ENCODE data around the gene CDH11.
A peak's percentile ranks its signal among the peaks of the same experiment; 100 is the strongest.

Gene CDH11

GRCh38 chr16:65125322-65125721, 3.5 kb upstream of the CDH11 start:
- Histone ChIP-seq H3K9me3 (ENCODE audit: control insufficient read depth, low read length) (no peaks in the 10 kb centered on the region), H4K91ac (ENCODE audit: low read length) (no peak overlapping the region), H3K79me1 (replicated peaks; ENCODE audit: low read length, poor library complexity, severe bottlenecking) (peaks cover 9% of the 10 kb centered on the region), H3K14ac (ENCODE audit: low read length in 2 of 2) (no peak overlapping the region), H3K27me3 (ENCODE audit: control insufficient read depth in 1 of 2, insufficient read depth in 1 of 2, low read length in 2 of 2) (no peaks in the 10 kb centered on the region), H4K8ac (ENCODE audit: low read length) (no peak overlapping the region), H3K4me1 (ENCODE audit: control insufficient read depth, insufficient read depth, low read depth, low read length) (peaks cover 11% of the 10 kb centered on the region), H2BK15ac (ENCODE audit: low read depth, poor library complexity, severe bottlenecking) (no peak overlapping the region), H3K18ac (ENCODE audit: low read depth in 1 of 2, low read length in 2 of 2) (peak overlapping the region; percentile 14 to 82), H3K9ac (ENCODE audit: low read length) (peak overlapping the region; percentile 93), H2BK120ac (ENCODE audit: low read depth, low read length) (peak overlapping the region; percentile 29), H3K4me3 (ENCODE audit: insufficient read depth in 1 of 2, low read depth in 1 of 2, low read length in 2 of 2) (peak overlapping the region in 1 of 2 experiments; percentile 81), H2BK12ac (ENCODE audit: low read length in 2 of 2) (no peak overlapping the region), H2AFZ (ENCODE audit: low read depth, low read length) (no peak overlapping the region), H3K36me3 (ENCODE audit: control insufficient read depth in 1 of 2, insufficient read depth in 2 of 2, low read depth in 1 of 2, low read length in 2 of 2) (no peaks in the 10 kb centered on the region), H3K27ac (ENCODE audit: low read length, poor library complexity, severe bottlenecking) (no peak overlapping the region), H3K4ac (ENCODE audit: low read depth in 1 of 2, low read length in 2 of 2) (peak overlapping the region in 1 of 2 experiments; percentile 1), H2BK5ac (ENCODE audit: low read depth, low read length, poor library complexity, severe bottlenecking) (no peak overlapping the region), H3K4me2 (ENCODE audit: low read length, poor library complexity, severe bottlenecking) (no peak overlapping the region), H3K23ac (ENCODE audit: low read length in 2 of 2) (no peak overlapping the region), H2AK5ac (ENCODE audit: low read length, severe bottlenecking) (no peak overlapping the region)
- WGBS, result 2% methylated on average over 1 of the region's 2 CpGs
- DNase-seq, result peak; percentile 40

DNA sequence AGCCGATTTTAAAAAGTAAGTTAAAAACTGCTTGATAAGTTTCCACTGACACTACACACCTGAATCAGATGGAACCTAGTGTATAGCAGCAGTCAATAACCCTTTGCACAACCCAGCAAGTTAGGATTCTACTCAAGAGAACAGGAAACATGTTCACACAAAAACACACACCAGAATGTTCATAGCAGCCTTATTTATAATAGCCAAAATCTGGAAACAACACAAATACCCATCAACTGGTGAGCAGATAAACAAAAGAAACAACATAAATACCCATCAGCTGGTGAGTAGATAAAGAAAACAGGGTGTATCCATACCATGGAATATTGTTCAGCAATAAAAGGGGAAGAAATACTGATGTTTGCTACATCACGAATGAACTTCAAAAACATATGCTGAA, 2.7 kb upstream of the CDH11 start:
- Histone ChIP-seq H3K18ac (ENCODE audit: low read depth in 1 of 2, low read length in 2 of 2) (no peak overlapping the region), H3K79me1 (replicated peaks; ENCODE audit: low read length, poor library complexity, severe bottlenecking) (peaks cover 9% of the 10 kb centered on the region), H3K27me3 (ENCODE audit: control insufficient read depth in 1 of 2, insufficient read depth in 1 of 2, low read length in 2 of 2) (no peaks in the 10 kb centered on the region), H2BK15ac (ENCODE audit: low read depth, poor library complexity, severe bottlenecking) (no peak overlapping the region), H2BK120ac (ENCODE audit: low read depth, low read length) (no peak overlapping the region), H2BK5ac (ENCODE audit: low read depth, low read length, poor library complexity, severe bottlenecking) (no peak overlapping the region), H3K14ac (ENCODE audit: low read length in 2 of 2) (no peak overlapping the region), H3K4me3 (ENCODE audit: insufficient read depth in 1 of 2, low read depth in 1 of 2, low read length in 2 of 2) (peak overlapping the region in 1 of 2 experiments; percentile 81), H3K9ac (ENCODE audit: low read length) (peak overlapping the region; percentile 93), H2BK12ac (ENCODE audit: low read length in 2 of 2) (no peak overlapping the region), H3K9me3 (ENCODE audit: control insufficient read depth, low read length) (no peaks in the 10 kb centered on the region), H3K27ac (ENCODE audit: low read length, poor library complexity, severe bottlenecking) (no peak overlapping the region), H4K8ac (ENCODE audit: low read length) (no peak overlapping the region), H4K91ac (ENCODE audit: low read length) (no peak overlapping the region), H3K36me3 (ENCODE audit: control insufficient read depth in 1 of 2, insufficient read depth in 2 of 2, low read depth in 1 of 2, low read length in 2 of 2) (no peaks in the 10 kb centered on the region), H2AK5ac (ENCODE audit: low read length, severe bottlenecking) (no peak overlapping the region), H3K4ac (ENCODE audit: low read depth in 1 of 2, low read length in 2 of 2) (no peak overlapping the region), H3K4me1 (ENCODE audit: control insufficient read depth, insufficient read depth, low read depth, low read length) (peaks cover 11% of the 10 kb centered on the region), H3K23ac (ENCODE audit: low read length in 2 of 2) (no peak overlapping the region), H3K4me2 (ENCODE audit: low read length, poor library complexity, severe bottlenecking) (no peak overlapping the region), H2AFZ (ENCODE audit: low read depth, low read length) (no peak overlapping the region)
- 11% methylated on average over 1 of the region's 2 CpGs for WGBS
- DNase-seq, result peak; percentile 32

GRCh38 chr16:65124212-65124548, 2.3 kb upstream of the CDH11 start:
- H4K8ac ChIP-seq (ENCODE audit: low read length), result peak overlapping the region; percentile 95
- H2BK5ac ChIP-seq (ENCODE audit: low read depth, low read length, poor library complexity, severe bottlenecking), result no peak overlapping the region
- H3K79me1 ChIP-seq (replicated peaks; ENCODE audit: low read length, poor library complexity, severe bottlenecking), result peaks cover 9% of the 10 kb centered on the region
- no peaks in the 10 kb centered on the region for H3K36me3 ChIP-seq (ENCODE audit: control insufficient read depth in 1 of 2, insufficient read depth in 2 of 2, low read depth in 1 of 2, low read length in 2 of 2)
- no peak overlapping the region for H3K23ac ChIP-seq (ENCODE audit: low read length in 2 of 2)
- no peak overlapping the region for H2AK5ac ChIP-seq (ENCODE audit: low read length, severe bottlenecking)
- no peak overlapping the region for H2AFZ ChIP-seq (ENCODE audit: low read depth, low read length)
- H4K91ac ChIP-seq (ENCODE audit: low read length), result peak overlapping the region; percentile 93
- H3K4me2 ChIP-seq (ENCODE audit: low read length, poor library complexity, severe bottlenecking), result peak overlapping the region; percentile 97
- H2BK12ac ChIP-seq (ENCODE audit: low read length in 2 of 2), result peak overlapping the region in 1 of 2 experiments; percentile 90
- H2BK120ac ChIP-seq (ENCODE audit: low read depth, low read length), result no peak overlapping the region
- no peak overlapping the region for H2BK15ac ChIP-seq (ENCODE audit: low read depth, poor library complexity, severe bottlenecking)
- no peak overlapping the region for H3K14ac ChIP-seq (ENCODE audit: low read length in 2 of 2)
- WGBS, result 25% methylated on average over 7 of the region's 7 CpGs
- H3K9ac ChIP-seq (ENCODE audit: low read length), result peak overlapping the region; percentile 93
- H3K4me1 ChIP-seq (ENCODE audit: control insufficient read depth, insufficient read depth, low read depth, low read length), result peaks cover 11% of the 10 kb centered on the region
- H3K27ac ChIP-seq (ENCODE audit: low read length, poor library complexity, severe bottlenecking), result no peak overlapping the region
- no peaks in the 10 kb centered on the region for H3K9me3 ChIP-seq (ENCODE audit: control insufficient read depth, low read length)
- DNase-seq, result no peak
- peak overlapping the region in 1 of 2 experiments; percentile 81 for H3K4me3 ChIP-seq (ENCODE audit: insufficient read depth in 1 of 2, low read depth in 1 of 2, low read length in 2 of 2)
- H3K4ac ChIP-seq (ENCODE audit: low read depth in 1 of 2, low read length in 2 of 2), result peak overlapping the region; percentile 90 to 99
- peak overlapping the region; percentile 99 to 100 for H3K18ac ChIP-seq (ENCODE audit: low read depth in 1 of 2, low read length in 2 of 2)
- H3K27me3 ChIP-seq (ENCODE audit: control insufficient read depth in 1 of 2, insufficient read depth in 1 of 2, low read length in 2 of 2), result no peaks in the 10 kb centered on the region

DNA sequence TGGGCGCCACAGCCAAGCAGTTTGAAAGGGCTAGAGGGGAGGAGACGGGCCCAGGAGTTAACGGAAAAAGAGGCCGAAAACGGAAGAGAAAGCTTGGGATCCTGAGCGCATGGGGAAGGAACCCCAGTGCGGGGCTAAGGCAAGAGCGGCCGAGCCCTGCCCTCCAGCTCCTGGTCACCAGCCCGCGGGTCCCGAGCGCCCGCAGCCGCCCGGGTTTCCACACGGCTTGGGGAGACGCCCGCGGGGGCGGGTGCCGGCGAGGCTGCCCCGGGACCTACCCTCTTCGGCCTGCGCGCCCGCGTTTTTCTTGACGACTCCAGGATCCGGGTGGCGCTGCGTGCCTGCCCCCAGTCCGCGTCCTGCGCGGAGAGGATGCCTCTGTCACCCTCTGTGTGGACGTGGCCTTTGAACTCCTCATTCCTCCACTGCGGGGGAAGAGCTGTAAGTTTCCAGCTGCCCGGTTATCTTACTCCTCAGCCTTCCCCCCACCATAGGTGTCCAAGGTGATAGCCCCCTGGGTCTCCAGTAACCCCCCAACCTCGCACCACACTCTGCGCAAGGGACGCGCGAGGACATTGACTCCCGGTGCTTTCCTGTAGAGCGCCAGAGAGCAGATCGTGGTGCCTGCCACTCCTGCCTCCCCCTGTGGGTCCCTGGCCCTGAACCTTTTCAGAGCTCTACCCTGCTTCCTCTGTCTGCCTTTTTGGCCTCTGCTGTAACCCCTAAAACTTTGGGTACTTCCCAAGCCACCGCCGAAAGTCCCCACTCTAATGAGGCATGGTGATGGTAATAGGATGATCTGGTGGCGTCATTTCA, 1.7 kb upstream of the CDH11 start:
- peak overlapping the region; percentile 96 for H2BK120ac ChIP-seq (ENCODE audit: low read depth, low read length)
- H3K9me3 ChIP-seq (ENCODE audit: control insufficient read depth, low read length), result no peaks in the 10 kb centered on the region
- H2AK5ac ChIP-seq (ENCODE audit: low read length, severe bottlenecking), result no peak overlapping the region
- peak overlapping the region; percentile 53 for H2AFZ ChIP-seq (ENCODE audit: low read depth, low read length)
- H2BK12ac ChIP-seq (ENCODE audit: low read length in 2 of 2), result peak overlapping the region; percentile 70 to 95
- peak overlapping the region; percentile 90 to 99 for H3K4ac ChIP-seq (ENCODE audit: low read depth in 1 of 2, low read length in 2 of 2)
- peak overlapping the region; percentile 93 for H4K91ac ChIP-seq (ENCODE audit: low read length)
- no peaks in the 10 kb centered on the region for H3K27me3 ChIP-seq (ENCODE audit: control insufficient read depth in 1 of 2, insufficient read depth in 1 of 2, low read length in 2 of 2)
- peak overlapping the region; percentile 81 to 92 for H3K4me3 ChIP-seq (ENCODE audit: insufficient read depth in 1 of 2, low read depth in 1 of 2, low read length in 2 of 2)
- H3K4me1 ChIP-seq (ENCODE audit: control insufficient read depth, insufficient read depth, low read depth, low read length), result peaks cover 12% of the 10 kb centered on the region
- peak overlapping the region; percentile 95 for H4K8ac ChIP-seq (ENCODE audit: low read length)
- peak; percentile 66 for DNase-seq
- under 1% methylated on average over 49 of the region's 51 CpGs for whole genome bisulfite sequencing
- H3K4me2 ChIP-seq (ENCODE audit: low read length, poor library complexity, severe bottlenecking), result peak overlapping the region; percentile 97
- peak overlapping the region; percentile 93 for H3K9ac ChIP-seq (ENCODE audit: low read length)
- peak overlapping the region; percentile 95 for H2BK15ac ChIP-seq (ENCODE audit: low read depth, poor library complexity, severe bottlenecking)
- peaks cover 9% of the 10 kb centered on the region for H3K79me1 ChIP-seq (replicated peaks; ENCODE audit: low read length, poor library complexity, severe bottlenecking)
- H3K23ac ChIP-seq (ENCODE audit: low read length in 2 of 2), result peak overlapping the region in 1 of 2 experiments; percentile 91
- H3K14ac ChIP-seq (ENCODE audit: low read length in 2 of 2), result peak overlapping the region in 1 of 2 experiments; percentile 98
- H3K36me3 ChIP-seq (ENCODE audit: control insufficient read depth in 1 of 2, insufficient read depth in 2 of 2, low read depth in 1 of 2, low read length in 2 of 2), result peaks cover 0 to 5% of the 10 kb centered on the region in 2 experiments
- H3K27ac ChIP-seq (ENCODE audit: low read length, poor library complexity, severe bottlenecking), result peak overlapping the region; percentile 52
- H2BK5ac ChIP-seq (ENCODE audit: low read depth, low read length, poor library complexity, severe bottlenecking), result peak overlapping the region; percentile 69
- peak overlapping the region; percentile 99 to 100 for H3K18ac ChIP-seq (ENCODE audit: low read depth in 1 of 2, low read length in 2 of 2)

Measured in mesenchymal stem cell (in vitro differentiated cells and primary cell).